DOHH2 (cell line): Measurements from ENCODE around the gene PITPNC1.

Source experiments
- EZH2phosphoT487 ChIP-seq: fragments of 200-600 bp; sonication (generic); IDR thresholded peaks from 2 replicates; pipeline ENCODE4 v1.6.1; 2017; ENCODE audit warnings: borderline replicate concordance, mild to moderate bottlenecking, antibody characterized with exemption, low read length, moderate library complexity, mixed read lengths
- TF ChIP-seq, protein P1 (sequence below): fragments of 200-600 bp; sonication (generic); IDR thresholded peaks from one replicate; pipeline ENCODE4 v1.5.1; 2014; ENCODE audit warnings: antibody characterized with exemption, mild to moderate bottlenecking, low read depth, low read length; ENCODE audit not compliant: poor library complexity, severe bottlenecking

DNA sequence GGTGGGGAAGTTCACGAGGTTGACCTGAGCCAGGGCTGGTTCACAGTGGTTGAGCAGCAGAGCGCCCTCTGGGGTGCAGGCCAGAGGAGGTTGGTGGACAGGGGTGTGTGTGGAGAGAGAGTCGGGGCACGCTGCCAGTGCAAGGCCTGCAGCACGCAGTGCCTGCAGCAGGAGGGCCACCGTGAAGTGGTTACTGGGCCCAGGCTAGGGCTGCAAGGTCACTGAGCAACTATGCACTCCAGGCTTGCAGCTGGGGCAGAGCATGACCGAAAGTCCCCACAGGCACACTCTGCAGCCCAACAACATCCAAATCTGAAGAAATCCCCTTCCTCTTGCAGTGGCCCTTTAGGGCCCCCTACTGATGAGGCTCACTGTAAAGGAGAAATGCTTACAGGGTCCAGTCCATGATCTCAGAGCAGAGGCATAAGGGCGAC lies 251.5 kb downstream of the PITPNC1 start:
- TF ChIP-seq, protein P1, sequence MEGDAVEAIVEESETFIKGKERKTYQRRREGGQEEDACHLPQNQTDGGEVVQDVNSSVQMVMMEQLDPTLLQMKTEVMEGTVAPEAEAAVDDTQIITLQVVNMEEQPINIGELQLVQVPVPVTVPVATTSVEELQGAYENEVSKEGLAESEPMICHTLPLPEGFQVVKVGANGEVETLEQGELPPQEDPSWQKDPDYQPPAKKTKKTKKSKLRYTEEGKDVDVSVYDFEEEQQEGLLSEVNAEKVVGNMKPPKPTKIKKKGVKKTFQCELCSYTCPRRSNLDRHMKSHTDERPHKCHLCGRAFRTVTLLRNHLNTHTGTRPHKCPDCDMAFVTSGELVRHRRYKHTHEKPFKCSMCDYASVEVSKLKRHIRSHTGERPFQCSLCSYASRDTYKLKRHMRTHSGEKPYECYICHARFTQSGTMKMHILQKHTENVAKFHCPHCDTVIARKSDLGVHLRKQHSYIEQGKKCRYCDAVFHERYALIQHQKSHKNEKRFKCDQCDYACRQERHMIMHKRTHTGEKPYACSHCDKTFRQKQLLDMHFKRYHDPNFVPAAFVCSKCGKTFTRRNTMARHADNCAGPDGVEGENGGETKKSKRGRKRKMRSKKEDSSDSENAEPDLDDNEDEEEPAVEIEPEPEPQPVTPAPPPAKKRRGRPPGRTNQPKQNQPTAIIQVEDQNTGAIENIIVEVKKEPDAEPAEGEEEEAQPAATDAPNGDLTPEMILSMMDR = peak; percentile 50
- no peak for TF ChIP-seq EZH2phosphoT487
